ENCODE results near the gene GET4.

GET4 gene

DNA sequence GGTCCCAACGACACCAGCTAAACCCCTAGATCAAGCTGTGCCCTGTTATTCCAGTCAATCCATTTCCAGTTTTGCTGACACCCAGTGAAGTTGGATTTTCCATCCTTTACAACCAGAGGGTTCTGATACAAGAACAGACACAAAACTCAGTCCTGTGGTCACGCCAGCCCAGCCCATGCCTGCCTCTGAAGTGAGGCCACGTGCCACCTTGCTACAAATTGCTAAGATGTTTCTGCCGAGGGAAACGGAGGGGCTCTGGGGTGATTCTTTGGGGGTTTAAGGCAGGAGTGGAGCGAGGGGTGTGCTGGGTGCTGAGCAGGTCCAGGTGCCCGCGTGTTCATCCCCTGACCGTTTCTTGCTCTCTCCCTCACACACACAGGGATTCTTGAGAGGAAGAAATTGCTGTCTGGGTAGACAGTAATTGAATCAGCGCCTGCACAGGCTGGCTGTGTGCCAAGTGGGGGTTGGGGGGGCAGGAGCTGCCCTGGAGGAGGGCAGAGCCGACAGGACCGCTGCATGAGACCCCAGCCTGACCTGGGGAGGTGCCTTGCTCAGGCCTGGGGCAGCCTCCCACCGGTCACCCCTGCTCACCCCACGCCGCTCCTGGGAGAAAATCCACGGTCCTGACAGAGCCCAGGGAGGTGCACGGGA lies 40.1 kb downstream of the GET4 start:
- in situ Hi-C loops (cut with HindIII; ENCODE audit: low sequenced_read_pairs): no loop called here
- H3K4me3 ChIP-seq (ENCODE audit: low read depth, low read length): no peak overlapping the region
- DNase-seq (ENCODE audit: low read depth): no peak
- TF ChIP-seq CTCF (IDR thresholded peaks at IDR 0.05; ENCODE audit: low read depth, low read length, missing control alignments): no peak

DNA sequence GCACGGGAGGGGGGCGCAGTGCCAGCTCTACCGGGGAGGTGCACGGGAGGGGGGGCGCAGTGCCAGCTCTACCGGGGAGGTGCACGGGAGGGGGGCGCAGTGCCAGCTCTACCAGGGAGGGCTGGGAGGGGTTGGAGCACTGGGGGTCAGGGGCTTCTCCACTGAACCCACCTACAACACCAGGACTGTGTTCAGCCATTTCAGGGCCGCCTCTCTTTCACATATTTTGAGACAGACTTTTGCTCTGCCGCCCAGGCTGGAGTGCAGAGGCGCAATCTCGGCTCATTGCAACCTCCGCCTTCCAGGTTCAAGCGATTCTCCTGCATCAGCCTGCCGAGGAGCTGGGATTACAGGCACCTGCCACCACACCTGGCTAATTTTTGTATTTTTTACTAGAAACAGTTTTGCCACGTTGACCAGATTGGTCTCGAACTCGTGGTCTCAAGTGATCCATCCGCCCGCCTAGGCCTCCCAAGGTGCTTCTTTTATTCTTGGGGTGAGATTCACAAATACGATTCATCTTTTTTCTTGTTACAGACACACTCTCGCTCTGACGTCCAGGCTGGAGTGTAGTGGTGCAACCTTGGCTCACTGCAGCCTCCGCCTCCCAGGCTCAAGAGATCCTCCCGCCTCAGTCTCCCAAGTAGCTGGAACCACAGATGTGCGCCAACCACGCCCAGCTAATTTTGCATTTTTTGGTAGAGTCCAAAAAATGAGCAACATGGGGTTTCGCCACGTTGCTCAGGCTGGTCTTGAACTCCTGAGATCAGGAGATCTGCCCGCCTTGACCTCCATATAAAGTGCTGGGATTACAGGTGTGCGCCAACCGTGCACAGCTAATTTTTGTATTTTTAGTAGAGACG lies 41.1 kb downstream of the GET4 start:
- in situ Hi-C loops (cut with HindIII; ENCODE audit: low sequenced_read_pairs): no loop called here
- no peak overlapping the region for H3K4me3 ChIP-seq (ENCODE audit: low read depth, low read length)
- TF ChIP-seq CTCF (IDR thresholded peaks at IDR 0.05; ENCODE audit: low read depth, low read length, missing control alignments): no peak
- no peak for DNase-seq (ENCODE audit: low read depth)

DNA sequence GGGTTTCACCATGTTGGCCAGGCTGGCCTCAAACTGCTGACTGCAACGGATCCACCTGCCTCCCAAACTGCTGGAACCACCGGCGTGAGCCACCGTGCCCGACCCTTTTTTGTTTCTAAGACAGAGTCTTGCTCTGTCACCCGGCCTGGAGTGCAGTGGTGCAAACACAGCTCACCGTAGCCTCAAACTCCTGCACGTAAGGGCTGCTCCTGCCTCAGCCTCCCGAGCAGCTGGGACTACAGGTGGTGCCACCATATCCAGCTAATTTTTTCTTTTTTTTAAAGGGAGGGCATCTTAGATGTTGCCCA lies 41.7 kb downstream of the GET4 start:
- no peak overlapping the region for H3K4me3 ChIP-seq (ENCODE audit: low read depth, low read length)
- no peak for TF ChIP-seq CTCF (IDR thresholded peaks at IDR 0.05; ENCODE audit: low read depth, low read length, missing control alignments)
- in situ Hi-C loops (cut with HindIII; ENCODE audit: low sequenced_read_pairs): no loop called here
- no peak for DNase-seq (ENCODE audit: low read depth)

DNA sequence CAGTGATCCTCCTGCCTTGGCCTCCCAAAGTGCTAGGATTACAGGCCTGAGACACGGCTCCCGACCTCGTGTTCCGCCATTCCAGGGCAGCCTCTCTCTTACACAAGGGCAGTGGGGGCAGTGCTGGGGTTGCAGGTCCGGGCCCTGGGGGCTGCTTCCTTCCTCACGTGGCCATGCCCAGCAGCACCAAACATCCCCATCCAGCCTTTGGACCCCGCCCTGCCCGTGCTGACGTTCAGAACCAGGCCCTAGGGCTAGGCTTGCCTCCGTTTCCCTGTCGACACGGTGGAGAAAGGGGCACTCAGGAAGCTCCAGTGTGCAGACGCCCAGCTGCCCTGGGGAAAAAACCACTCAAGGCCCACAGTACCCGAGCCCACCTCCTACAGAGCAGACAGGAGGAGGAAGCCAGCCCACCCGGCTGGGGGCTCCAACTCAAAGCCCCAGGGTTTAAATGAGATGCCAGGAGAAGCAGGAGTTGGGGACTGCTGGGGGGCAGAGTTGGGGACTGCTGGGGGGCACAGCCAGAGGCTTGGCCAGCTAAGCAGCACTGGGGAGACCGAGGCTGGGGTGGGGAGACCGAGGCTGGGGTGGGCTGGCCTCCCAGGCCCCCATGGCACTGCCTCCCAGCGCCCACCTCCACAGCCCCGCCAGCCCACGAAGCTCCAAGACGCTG lies 42.2 kb downstream of the GET4 start:
- in situ Hi-C loops (cut with HindIII; ENCODE audit: low sequenced_read_pairs): no loop called here
- no peak for DNase-seq (ENCODE audit: low read depth)
- TF ChIP-seq CTCF (IDR thresholded peaks at IDR 0.05; ENCODE audit: low read depth, low read length, missing control alignments): no peak
- no peak overlapping the region for H3K4me3 ChIP-seq (ENCODE audit: low read depth, low read length)

DNA sequence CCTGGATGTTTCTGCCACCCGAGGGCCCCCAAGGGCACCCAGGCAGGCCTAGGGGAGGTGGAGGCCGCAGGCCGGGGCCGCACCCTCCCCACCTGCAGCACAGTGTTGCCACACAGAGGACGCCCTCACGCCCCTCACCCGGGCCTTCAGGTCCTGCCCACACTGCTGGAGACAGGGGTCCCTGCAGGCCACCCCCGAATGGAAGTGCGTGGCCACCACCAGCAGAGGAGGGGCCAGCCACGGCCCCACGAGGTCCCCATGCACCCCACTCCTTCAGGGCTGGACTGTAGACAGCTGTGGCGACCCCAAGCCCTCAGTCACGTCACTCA lies 42.7 kb downstream of the GET4 start:
- no peak overlapping the region for H3K4me3 ChIP-seq (ENCODE audit: low read depth, low read length)
- DNase-seq (ENCODE audit: low read depth): no peak
- in situ Hi-C loops (cut with HindIII; ENCODE audit: low sequenced_read_pairs): no loop called here
- no peak for TF ChIP-seq CTCF (IDR thresholded peaks at IDR 0.05; ENCODE audit: low read depth, low read length, missing control alignments)

DNA sequence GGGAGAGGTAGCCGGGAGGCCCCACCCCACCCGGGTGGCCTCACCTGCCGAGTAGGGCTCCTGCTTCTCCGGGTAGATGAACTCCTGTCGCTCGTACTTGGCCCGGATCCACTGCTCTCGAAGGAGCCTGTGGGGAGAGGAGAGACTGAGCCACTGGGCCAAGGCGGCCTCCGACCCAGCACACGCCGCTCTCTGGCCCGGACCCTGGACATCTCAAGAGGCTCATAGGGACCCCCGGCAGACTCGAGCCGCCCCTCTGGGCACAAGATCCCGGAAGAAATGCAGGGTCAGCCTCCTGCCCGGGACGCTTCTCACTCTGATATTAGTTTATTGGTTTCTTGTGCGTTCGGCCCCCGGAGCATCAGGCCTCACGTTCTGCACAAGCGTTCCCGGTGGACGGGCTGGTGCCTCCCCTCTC lies 43.6 kb downstream of the GET4 start:
- no peak for DNase-seq (ENCODE audit: low read depth)
- no peak overlapping the region for H3K4me3 ChIP-seq (ENCODE audit: low read depth, low read length)
- TF ChIP-seq CTCF (IDR thresholded peaks at IDR 0.05; ENCODE audit: low read depth, low read length, missing control alignments): no peak
- in situ Hi-C loops (cut with HindIII; ENCODE audit: low sequenced_read_pairs): no loop called here
